NCI-H446 (cell line): ENCODE data around the gene ZSWIM4.

Source experiments
- DNase-seq, 2 experiments: peaks; one replicate each; lab custom pipeline; 2025; lab: John Stamatoyannopoulos, UW

The ZSWIM4 gene

DNA sequence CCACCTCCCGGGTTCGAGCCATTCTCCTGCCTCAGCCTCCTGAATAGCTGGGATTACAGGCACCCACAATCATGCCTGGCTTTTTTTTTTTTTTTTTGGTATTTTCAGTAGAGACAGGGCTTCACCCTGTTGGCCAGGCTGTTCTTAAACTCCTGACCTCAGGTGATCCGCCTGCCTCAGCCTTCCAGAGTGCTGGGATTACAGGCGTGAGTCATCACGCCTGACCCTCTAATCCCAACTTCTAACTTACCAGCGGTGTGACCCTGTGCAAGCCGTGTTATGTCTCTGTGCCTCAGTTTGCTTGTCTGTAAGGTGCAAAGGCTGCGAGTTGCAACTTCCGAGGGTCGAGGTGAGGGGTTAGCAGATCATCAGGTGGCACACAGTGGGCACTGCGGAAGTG, 17.3 kb downstream of the ZSWIM4 start:
- no peak for DNase-seq

DNA sequence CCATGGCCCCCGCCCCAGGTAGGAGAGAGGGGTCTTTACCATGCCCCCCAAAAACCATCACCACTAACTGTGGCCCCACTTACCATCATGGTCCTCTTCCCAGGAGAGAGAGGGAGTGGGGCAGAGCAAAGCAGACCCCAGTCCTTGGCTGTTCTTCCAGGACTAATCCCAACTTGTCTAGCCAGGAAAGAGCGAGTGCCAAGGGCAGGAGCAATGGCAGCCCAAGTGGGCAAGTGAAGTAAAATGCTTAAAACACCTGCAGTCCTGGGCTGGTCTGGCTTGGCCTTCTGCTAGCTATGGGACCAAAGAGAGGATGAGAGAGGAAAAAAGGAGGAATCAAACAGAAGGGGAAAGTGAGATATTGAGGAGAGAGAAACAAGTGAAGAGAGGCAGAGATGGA, 17.9 kb downstream of the ZSWIM4 start:
- no peak for DNase-seq

GRCh38 chr19:13814550-13814949, 19.3 kb downstream of the ZSWIM4 start:
- DNase-seq, result no peak

DNA sequence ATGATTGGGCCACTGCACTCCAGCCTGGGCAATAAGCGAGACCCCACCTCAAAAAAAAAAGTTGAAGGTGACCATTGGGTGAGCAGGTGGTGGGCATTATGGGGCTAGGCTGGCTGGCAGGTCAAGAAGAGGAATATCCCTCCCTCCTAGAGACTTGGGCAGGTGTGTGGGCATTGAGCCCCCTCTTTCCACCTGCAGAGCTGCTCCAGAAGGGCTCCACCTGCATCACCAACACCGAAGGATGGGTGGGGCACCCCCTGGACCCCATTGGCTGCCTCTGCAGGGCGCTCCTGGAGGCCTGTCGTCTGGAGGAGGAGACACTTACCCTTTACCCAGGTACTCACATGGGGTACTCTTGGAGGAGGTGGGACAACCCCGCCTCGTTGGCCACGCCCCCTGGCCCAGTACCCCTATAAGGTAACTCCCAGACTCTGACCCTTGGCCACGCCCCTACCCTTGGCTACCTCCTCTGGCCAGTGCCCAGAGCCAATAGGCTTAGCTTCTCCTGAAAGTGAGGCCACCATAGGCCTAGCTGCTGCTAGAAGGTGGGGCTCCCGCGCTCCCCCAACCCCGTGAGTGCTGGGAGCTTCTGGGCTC, 21.9 kb downstream of the ZSWIM4 start:
- no peak for DNase-seq

DNA sequence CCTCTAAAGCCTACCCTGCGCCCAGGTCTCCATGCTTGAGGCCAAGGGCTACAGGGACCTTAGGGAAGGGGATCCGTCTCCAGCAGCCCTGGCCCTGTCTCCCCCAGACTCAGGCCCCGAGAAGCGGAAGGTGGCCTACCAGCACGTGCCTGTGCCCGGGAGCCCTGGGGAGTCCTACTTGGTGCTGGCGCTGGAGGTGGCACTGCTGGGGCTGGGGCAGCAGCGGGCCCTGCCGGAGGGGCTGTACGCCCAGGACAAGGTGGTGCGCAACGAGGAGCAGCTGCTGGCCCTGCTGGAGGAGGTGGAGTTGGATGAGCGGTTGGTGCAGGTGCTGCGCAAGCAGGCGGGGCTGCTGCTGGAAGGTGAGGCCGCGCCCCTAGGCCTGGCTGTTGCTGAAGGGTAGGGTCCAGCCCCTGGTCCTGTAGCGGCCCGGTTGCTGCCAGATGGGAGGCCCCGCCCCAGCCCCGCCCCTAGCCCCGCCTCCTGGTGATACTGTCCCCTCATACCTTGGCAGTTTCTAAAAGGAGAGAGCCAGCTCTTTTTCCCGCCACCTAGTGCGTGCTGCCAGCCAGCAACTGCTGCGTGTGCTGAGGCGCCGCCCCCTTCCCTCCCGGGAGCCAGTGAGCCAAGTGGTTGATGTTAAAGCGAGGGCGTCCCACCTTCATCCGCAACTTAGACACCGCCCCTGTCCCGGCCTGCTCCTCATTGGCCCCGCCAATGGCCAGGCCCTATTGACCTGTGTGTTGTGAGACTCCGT, 22.6 kb downstream of the ZSWIM4 start:
- no peak for DNase-seq

DNA sequence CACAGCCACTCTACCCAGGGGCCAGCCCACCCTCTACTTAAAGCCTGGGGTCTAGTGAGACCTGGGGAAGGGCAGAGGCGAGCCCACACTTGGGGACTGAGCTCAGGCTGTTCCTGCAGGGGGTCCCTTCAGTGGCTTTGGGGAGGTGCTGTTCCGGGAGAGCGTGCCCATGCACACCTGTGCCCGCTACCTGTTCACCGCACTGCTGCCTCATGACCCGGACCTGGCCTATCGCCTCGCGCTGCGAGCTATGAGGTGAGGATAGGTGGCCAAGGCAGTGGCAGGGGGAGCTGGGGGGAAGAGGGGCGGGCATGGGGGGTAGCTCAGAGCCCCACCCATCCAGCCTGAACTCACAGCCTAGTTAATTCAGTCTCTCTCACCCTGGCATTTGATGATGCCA, 24.0 kb downstream of the ZSWIM4 start:
- no peak for DNase-seq

DNA sequence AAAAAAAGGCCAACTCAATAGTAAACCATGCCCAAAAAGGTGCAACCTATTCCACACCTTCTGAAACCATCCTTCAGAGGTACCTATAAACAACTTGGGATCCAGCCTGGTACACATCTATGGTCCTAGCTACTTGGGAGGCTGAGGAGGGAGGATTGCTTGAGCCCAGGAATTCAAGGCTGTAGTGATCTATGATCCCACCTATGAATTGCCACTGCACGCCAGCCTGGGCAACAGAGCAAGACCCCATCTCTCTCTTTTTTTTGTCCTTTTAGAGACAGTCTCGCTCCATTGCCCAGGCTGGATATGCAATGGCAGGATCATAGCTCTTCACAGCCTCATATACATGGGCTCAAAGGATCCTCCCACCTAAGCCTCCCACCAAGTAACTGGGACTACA, 26.0 kb downstream of the ZSWIM4 start:
- no peak for DNase-seq

DNA sequence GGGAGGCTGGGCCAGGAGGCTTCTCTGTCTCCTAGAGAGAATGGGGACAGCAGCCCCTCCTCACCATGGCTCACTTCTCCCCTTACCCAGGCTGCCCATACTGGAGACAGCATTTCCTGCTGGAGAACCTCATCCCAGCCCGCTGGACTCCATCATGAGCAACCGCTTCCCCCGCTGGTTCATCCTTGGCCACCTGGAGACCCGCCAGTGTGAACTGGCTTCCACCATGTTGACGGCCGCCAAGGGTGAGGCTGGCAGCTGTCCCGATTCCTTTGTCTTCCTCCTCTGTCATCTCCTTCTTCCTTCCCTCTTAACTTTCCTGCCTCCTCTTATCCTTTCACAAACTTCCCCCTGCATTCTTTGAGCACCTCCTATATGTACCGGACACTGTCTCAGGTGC, 28.0 kb downstream of the ZSWIM4 start:
- DNase-seq, result peak in 1 of 2 experiments; percentile 53

GRCh38 chr19:13823901-13824300, 28.7 kb downstream of the ZSWIM4 start:
- no peak for DNase-seq

DNA sequence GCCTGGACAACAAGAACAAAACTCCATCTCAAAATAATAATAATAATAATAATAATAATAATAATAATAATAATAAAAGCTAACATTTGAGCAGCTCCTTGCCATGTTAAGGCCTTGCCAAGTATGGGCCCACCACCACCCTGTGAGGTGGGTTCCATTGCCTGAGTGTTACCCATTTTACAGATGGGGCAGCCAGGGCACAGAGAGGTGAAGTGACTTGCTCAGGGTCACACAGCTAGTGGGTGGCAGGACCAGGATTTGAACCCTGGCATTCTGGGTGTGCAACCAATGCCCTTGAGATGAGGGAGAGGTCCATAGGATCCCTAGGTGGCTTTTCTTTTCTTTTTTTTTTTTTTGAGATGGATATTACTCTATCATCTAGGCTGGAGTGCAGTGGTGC, 29.5 kb downstream of the ZSWIM4 start:
- DNase-seq, result no peak

- DNase-seq, result peak in 1 of 2 experiments; percentile 18
These were observed 30.5 kb downstream of the ZSWIM4 start for GRCh38 chr19:13825489-13826441.

DNA sequence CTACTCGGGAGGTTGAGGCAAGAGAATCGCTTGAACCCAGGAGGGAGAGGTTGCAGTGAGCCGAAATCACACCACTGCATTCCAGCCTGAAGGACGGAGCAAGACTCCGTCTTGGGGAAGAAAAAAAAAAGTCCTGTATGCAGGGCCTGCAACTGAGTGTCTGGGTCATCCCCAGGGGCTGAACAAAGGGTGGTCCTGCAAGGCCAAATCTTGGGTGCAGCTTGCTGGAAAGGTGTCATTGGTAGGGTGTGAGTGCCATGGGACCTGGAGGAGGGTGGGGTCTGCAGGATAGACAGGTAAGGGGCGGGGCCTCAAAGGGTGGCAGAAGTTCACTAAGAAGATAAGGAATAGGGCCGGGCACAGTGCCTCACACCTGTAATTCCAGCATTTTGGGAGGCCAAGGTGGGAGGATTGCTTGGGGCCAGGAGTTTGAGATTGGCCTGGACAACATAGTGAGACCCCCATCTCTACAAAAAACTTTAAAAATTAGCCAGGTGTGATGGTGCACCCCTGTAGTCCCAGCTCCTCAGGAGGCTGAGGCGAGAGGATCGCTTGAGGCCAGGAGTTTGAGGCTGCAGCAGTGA, 31.5 kb downstream of the ZSWIM4 start:
- DNase-seq, result no peak

- no peak for DNase-seq
These were observed 32.4 kb downstream of the ZSWIM4 start for GRCh38 chr19:13827656-13828055.

DNA sequence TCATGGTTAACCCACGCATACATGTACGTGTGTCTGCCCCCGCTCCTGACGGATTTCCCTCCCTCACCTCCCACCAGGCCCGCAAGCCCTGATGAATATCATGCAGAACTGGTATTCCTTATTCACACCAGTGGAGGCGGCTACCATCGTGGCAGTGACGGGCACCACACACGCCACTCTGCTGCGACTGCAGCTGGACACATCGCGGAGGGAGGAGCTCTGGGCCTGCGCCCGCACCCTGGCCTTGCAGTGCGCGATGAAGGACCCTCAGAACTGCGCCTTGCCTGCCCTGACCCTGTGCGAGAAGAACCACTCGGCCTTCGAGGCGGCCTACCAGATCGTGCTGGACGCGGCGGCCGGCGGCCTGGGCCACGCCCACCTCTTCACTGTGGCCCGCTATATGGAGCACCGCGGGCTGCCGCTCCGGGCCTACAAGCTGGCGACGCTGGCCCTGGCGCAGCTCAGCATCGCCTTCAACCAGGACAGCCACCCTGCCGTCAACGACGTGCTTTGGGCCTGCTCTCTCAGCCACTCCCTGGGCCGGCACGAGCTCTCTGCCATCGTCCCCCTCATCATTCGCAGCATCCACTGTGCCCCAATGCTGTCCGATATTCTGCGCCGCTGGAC, 35.0 kb downstream of the ZSWIM4 start:
- DNase-seq, result no peak

DNA sequence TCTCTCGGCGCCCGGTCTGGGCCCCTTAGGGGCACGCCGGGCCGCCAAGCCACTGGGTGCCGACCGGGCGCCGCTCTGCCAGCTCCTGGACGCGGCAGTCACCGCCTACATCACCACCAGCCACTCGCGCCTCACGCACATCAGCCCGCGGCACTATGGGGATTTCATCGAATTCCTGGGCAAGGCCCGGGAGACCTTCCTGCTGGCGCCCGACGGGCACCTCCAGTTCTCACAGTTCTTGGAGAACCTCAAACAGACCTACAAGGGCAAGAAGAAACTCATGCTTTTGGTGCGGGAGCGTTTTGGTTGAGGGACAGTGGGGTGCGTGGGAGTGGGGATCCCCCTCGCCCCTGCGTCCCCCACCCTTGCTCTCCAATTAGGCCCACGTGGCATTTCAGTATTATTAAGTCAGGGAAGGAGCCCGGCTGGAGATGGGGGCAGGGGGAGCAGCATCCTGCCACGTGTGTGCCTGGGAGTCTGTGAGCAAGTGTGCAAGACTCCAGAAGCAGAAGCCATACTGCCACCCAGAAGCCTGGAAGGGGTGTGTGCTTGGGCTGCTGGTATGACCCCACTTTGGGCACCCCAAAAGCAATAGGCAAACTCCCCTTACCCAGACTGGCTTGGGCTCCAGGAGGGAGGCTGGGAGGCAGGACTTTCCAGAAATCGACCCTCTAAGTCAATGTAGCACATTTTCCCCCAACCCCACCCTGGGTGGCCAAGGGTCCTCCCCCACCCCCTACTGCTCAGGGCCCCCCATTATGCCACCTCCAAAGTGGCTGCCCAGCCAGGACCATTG, 35.7 kb downstream of the ZSWIM4 start:
- DNase-seq, result no peak

- no peak for DNase-seq
These were observed 36.6 kb downstream of the ZSWIM4 start for GRCh38 chr19:13831537-13832467.

DNA sequence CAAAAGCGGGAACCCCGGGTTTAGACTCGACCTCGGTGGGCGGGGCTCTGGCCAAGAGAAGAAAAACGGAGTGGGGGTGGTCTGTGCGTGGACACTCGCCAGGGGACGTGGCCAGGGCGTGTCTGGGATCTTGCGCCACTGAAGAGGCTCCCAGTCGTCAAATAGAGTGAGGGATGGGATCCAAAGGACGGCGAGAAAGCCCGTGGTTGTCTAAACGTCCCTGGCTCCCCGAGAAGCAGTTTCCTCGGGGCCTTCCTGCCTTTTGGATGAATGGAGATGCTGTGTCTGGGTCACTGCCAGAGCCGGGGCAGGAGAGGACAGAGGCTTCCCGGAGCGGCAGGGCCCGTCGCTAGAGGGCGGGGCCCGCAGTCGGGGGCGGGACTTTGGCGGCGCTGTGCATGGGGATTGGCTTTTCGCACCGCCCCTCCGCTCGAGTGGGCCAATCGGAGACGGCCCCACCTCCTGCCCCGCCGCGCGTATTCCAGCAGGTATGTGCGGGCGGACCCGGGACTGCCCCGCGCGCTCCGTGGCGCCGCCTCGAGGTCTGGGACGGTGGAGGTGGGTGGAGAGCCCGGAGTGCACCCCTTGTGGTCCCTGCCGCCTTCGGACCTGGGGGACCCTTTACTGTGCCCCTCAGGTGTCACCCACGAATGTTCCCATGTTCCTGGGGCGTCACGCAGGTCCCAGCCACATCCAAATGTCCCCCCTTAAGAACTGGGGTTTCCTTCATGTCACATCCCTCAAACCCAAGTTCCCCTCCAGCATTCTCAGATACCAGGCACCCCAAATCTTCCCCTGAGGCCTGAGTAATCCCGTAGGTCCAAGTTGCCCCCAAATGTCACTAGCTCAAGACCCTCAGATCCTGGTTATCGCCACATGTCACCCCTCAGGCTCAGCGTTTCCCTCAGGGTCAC, 38.3 kb downstream of the ZSWIM4 start:
- DNase-seq, result peak; percentile 75 to 96

DNA sequence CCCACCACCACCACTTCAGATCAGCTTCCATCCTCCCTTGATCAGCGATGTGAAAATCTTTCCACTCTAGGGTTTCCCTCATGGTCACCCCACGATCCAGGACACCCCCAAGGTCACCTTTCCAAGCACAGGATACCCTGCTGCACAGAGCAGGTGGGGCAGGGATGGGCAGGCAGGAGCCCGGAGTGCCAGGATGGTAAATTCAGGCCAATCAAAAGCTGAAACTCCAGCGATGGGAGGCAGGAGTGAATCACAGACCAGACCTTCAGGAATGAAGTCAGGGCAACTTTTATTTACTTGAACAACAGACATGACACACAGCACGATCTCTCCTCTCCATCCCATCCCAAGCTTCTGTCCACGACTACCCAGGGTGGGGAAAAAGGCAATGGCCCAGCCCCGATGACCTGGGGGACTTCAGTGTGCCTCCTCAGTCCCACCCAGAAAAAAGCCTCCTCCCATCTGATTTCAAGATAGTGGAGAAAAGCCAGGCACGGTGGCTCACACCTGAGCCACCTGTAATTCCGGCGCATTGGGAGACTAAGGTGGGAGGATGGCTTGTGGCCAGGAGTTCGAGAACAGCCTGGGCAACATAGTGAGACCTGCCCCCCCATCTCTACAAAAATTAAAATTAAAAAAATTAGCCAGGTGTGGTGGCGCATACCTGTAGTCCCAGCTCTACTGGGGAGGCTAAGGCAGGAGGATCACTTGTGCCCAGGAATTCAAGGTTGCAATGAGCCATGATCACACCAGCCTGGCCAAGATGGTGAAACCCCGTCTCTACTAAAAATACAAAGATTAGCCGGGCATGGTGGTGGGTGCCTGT, 39.2 kb downstream of the ZSWIM4 start:
- DNase-seq, result no peak
